Activated CD4-positive, alpha-beta T cell treated with anti-CD3 and anti-CD28 coated beads, Interleukin-2, amount 50 U/mL, for 1 hour (primary cell): ENCODE measurements around the gene BICDL1.
"Not testable (repeated sequence)": the region's sequence is repeated elsewhere in the genome, so short reads cannot be mapped to it uniquely, and the experiment has no call there.

Experiments
- DNase-seq: peaks from one replicate; pipeline ENCODE4 v3.0.0-alpha.2; 2020

Gene BICDL1

GRCh38 chr12:120007272-120007671 lies 18.2 kb downstream of the BICDL1 start:
- DNase-seq = peak; percentile 69

DNA sequence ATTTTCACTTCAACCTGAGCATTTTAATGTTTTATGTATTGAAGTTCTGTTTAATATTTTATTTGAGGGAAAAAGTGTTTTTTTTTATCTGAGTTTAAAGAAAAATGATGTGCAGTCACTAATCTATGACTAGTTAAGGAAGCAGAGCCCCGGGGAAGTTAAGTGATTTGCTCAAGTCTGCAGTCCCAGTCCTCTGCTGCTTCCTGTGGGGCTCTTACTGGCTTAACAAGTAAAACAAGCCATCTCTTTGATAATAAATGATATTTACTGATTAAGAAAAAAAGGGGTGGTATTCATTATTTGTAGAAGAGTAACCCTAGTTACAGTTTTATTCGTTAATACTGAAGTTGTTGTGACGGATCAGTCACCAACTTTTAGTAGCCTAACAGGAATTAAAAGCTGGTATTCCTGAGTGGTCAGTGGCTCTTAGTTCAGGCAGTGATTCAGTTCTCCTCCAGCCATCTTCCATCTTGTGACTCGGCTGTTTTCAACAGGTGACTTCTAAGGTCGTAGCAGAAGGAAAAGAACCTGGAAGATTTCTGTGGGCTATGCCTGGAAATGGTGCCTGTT lies 21.7 kb downstream of the BICDL1 start:
- no peak for DNase-seq

DNA sequence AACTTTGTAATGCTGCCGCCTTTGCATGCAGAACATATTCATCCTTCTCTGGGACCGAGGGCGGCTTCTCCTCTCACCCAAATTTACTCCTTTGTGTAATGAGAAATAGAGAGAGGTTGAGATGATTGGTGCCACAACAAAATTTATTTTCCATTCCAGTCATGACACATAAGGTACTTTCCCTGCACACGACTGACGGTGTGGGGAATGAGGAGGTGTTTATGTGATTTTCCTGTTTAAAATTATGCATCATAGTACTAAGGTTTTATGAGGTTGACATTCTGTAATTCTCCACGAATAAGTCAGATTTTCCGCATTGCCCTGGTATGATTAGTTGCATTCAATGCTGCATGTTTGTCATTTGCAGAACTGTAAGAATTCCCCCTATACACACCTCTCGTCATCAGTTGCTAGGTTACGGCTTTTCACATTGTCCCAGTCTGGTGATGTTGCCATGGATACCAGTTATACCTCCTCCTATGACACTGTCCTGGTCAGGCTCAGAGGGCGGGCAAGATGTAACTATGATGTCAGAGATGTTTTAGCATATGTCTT lies 23.1 kb downstream of the BICDL1 start:
- DNase-seq = peak; percentile 73

- peak; percentile 35 for DNase-seq
Measured at GRCh38 chr12:120013659-120014380, 24.8 kb downstream of the BICDL1 start.

GRCh38 chr12:120014381-120014735 lies 25.3 kb downstream of the BICDL1 start:
- not testable (repeated sequence) for DNase-seq

GRCh38 chr12:120015313-120015712 lies 26.3 kb downstream of the BICDL1 start:
- DNase-seq = peak; percentile 42

GRCh38 chr12:120016199-120016598 lies 27.2 kb downstream of the BICDL1 start:
- not testable (repeated sequence) for DNase-seq

DNA sequence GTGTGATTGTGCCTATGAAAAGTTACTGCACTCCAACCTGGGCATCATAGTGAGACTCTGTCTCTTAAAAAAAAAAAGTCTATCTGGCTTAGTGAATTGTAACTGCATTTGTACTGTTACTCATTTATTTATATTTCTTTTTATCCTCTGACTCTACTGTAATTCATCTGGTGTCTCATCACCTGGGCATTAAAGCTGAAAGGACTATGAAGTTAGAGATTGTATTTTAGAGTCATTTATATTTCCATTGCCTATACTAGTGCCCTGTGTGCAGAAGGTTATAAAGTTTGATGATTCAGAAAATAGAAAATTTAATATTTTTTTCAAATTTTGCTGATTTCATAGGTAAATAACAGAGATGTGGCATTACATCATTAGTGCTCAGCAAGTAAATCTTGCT lies 30.2 kb downstream of the BICDL1 start:
- no peak for DNase-seq

GRCh38 chr12:120019938-120020337 lies 30.9 kb downstream of the BICDL1 start:
- no peak for DNase-seq

- no peak for DNase-seq
Measured at GRCh38 chr12:120024193-120024592, 35.2 kb downstream of the BICDL1 start.

DNA sequence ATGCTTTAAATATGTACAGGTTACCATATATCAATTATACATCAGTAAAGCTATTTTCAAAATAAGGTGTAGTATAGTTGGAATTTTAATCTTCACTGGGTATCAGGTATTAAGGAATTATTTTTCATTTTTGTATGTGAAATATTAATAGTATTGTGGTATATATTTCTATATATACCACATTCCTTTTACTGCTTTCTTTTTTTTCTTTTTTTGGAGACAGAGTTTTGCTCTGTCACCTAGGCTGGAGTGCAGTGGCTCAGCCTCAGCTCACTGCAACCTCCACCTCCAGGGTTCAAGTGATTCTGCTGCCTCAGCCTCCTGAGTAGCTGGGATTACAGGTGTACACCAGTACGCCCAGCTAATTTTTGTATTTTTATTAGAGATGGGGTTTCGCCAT lies 36.6 kb downstream of the BICDL1 start:
- no peak for DNase-seq

DNA sequence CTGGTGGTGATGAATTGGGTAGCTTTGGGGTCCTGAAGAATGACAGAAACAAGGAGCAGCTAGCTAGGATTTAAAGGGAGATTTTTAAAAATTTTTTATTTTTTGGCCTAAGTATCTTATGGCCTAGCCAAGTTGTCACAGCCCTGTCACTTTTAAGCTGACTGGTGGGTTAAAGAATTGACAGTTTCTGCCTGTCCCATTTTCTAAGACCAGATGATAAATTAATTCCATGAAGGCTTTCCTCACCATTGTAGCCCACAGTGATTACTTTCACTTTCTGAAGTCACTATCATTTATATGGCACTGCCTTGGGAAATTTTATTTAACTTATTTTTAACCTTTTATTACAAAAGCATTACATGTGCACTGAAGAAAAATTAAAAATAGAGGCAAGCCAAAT lies 43.2 kb downstream of the BICDL1 start:
- DNase-seq = no peak

DNA sequence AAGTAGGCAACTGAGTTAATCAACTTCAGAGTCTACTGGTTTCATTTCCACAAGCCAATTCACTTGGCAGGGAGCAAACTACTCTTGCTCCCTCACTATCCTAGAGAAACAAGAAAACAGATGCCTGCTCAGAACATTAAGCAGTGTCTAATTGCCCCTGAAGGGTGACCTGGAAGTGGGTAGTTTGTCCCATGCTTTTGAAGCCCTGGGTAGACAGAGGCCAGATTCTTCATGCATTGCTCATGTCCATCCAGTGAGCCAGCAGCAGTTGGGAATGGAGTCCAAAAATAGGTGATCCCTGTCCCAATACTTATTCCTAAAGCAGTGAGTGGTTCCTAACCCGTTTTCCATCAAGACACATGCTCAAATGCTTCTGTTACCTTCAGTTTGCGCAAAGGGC lies 48.8 kb downstream of the BICDL1 start:
- DNase-seq = no peak

- no peak for DNase-seq
Measured at GRCh38 chr12:120039711-120040110, 50.7 kb downstream of the BICDL1 start.

GRCh38 chr12:120041386-120042231 lies 52.6 kb downstream of the BICDL1 start:
- DNase-seq = peak; percentile 58

DNA sequence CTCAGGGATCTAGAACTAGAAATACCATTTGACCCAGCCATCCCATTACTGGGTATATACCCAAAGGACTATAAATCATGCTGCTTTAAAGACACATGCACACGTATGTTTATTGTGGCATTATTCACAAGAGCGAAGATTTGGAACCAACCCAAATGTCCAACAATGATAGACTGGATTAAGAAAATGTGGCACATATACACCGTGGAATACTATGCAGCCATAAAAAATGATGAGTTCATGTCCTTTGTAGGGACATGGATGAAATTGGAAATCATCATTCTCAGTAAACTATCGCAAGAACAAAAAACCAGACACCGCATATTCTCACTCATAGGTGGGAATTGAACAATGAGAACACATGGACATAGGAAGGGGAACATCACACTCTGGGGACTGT lies 56.3 kb downstream of the BICDL1 start:
- DNase-seq = not testable (repeated sequence)

GRCh38 chr12:120047072-120047471 lies 58.0 kb downstream of the BICDL1 start:
- no peak for DNase-seq

DNA sequence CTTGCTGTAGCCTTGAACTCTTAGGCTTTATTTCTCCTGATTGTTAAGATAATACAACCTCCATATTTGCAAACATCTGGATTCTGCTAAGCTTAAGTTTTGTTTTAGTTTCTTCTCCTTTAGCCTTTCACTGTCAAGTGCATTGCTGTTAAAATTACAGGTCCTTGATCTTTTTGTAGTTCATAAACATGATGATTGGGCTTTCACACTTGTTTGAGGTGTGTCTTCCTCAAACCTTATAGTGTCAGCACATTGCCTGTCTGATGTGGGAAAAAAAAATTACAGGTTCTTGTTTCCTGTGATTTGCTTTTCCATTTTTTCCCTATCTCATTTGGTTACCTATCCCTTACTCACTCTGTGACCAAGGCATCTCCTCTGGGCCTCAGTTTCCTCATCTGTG lies 59.2 kb downstream of the BICDL1 start:
- no peak for DNase-seq

GRCh38 chr12:120049426-120049825 lies 60.4 kb downstream of the BICDL1 start:
- no peak for DNase-seq

GRCh38 chr12:120051535-120051934 lies 62.5 kb downstream of the BICDL1 start:
- DNase-seq = no peak

GRCh38 chr12:120054293-120054692 lies 65.3 kb downstream of the BICDL1 start:
- no peak for DNase-seq

GRCh38 chr12:120055231-120056000 lies 66.4 kb downstream of the BICDL1 start:
- no peak for DNase-seq

DNA sequence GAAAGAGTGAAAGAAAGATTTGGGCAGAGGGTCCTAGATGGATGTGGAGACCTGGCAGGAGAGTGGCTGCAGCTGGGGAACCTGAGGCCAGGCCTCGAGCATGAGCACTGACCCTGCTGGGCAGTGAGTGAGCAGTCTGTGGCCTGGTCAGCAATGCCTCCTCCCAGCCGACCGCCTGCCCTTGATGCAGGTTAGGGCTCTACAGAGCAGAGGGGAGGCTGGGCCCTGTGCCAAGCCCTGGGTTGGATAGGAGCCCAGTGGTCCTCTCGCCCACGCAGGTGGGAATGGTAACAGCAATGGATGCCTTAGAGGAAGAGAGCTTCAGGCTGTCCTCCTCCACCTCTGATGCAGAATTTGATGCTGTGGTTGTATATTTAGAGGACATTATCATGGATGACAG lies 67.7 kb downstream of the BICDL1 start:
- no peak for DNase-seq
